DND-41 (cell line): ENCODE data around the gene ZNF394.

Experiments
- CTCF ChIP-seq: IDR thresholded peaks from 2 replicates; pipeline ENCODE4 v1.5.1; 2012; ENCODE audit warnings: borderline replicate concordance, low read length, moderate library complexity, mild to moderate bottlenecking; ENCODE audit not compliant: poor library complexity, severe bottlenecking; ENCODE audit errors: extremely low read depth
- EZH2 ChIP-seq: IDR thresholded peaks from 3 replicates; pipeline ENCODE4 v1.6.1; 2012; ENCODE audit warnings: borderline replicate concordance, low read depth, mild to moderate bottlenecking, moderate library complexity, low read length, inconsistent platforms; ENCODE audit not compliant: severe bottlenecking

GRCh38 chr7:99531354-99531765, 31.3 kb upstream of the ZNF394 start:
- no peak for TF ChIP-seq CTCF
- no peak for TF ChIP-seq EZH2
